Endothelial cell of umbilical vein (primary cell): Measurements from ENCODE around the gene LCN6. TPM values are rescaled to one million over a fixed set of nuclear protein-coding genes. Genes with fewer than 3 reads are reported as not detected.
A peak's percentile ranks its signal among the peaks of the same experiment; 100 is the strongest.

Experiments
- BruUV-seq: library from RNA; stranded (reverse); fragments of 400-500 nt; replicated peaks from 2 replicates; lab custom pipeline; 2021; lab: Mats Ljungman, UMichigan
- CTCF ChIA-PET: fragments of 300-600, 350-600 bp; sonication (Branson Sonifier 250); formaldehyde crosslinking; loops from one replicate; lab custom pipeline; 2021; ENCODE audit warnings: antibody characterized with exemption, inconsistent platforms; lab: Charles Lee
- POLR2A ChIA-PET: fragments of 300-600, 350-600 bp; sonication (Branson Sonifier 250); formaldehyde crosslinking; loops from one replicate; lab custom pipeline; 2021; ENCODE audit warnings: antibody characterized with exemption, inconsistent platforms; lab: Charles Lee
- DNase-seq: peaks from one replicate; pipeline ENCODE4 v3.0.0-alpha.2; 2011; ENCODE audit warnings: low read depth, low spot score
- FAIRE-seq: peaks from 2 replicates; lab custom pipeline; 2011; peaks lifted over from hg19 to GRCh38; lab: Jason Lieb, UNC
- H2AFZ ChIP-seq: 2 replicates; pipeline ENCODE4 v1.6.0; 2012; ENCODE audit warnings: low read depth, low read length, control low read depth, inconsistent platforms
- H3K27ac ChIP-seq: 2 replicates; pipeline ENCODE4 v1.5.1; 2011; ENCODE audit warnings: low read depth, mild to moderate bottlenecking, control low read depth, low read length, moderate library complexity; ENCODE audit not compliant: insufficient read depth
- H3K27me3 ChIP-seq, 2 experiments: 2 replicates each; pipeline versions ENCODE4 v1.6.0 to v1.6.1; 2011; ENCODE audit warnings: low read length in 2 of 2, mixed read lengths in 1 of 2; ENCODE audit not compliant: control insufficient read depth in 2 of 2, insufficient read depth in 2 of 2
- H3K36me3 ChIP-seq, 2 experiments: 2 replicates in 1 of 2; 3 replicates in 1 of 2; pipeline ENCODE4 v1.5.1; 2011; ENCODE audit warnings: low read length in 2 of 2, mild to moderate bottlenecking in 1 of 2, moderate library complexity in 1 of 2; ENCODE audit not compliant: control insufficient read depth in 2 of 2, insufficient read depth in 2 of 2; ENCODE audit errors: extremely low read depth in 1 of 2
- H3K4me1 ChIP-seq: 3 replicates; pipeline ENCODE4 v1.5.1; 2011; ENCODE audit warnings: mild to moderate bottlenecking, low read length; ENCODE audit not compliant: control insufficient read depth, insufficient read depth; ENCODE audit errors: extremely low read depth
- H3K4me2 ChIP-seq: 2 replicates; pipeline ENCODE4 v1.6.1; 2011; ENCODE audit warnings: low read length, control low read depth, mixed read lengths; ENCODE audit not compliant: insufficient read depth
- H3K4me3 ChIP-seq, 3 experiments: fragments of 200-600 bp in 1 of 3; sonication (generic), shearing (Covaris generic) in 1 of 3; replicated peaks in 1 of 3; 2 replicates each; pipeline ENCODE4 v1.5.1; 2011 to 2016; ENCODE audit warnings: control low read depth in 3 of 3, low read length in 3 of 3, mild to moderate bottlenecking in 2 of 3, inconsistent platforms in 1 of 3, low read depth in 1 of 3, moderate library complexity in 1 of 3; ENCODE audit not compliant: insufficient read depth in 1 of 3
- H3K79me2 ChIP-seq: 2 replicates; pipeline ENCODE4 v1.6.0; 2012; ENCODE audit warnings: low read length, inconsistent platforms; ENCODE audit not compliant: control insufficient read depth, insufficient read depth
- H3K9ac ChIP-seq: replicated peaks from 2 replicates; pipeline ENCODE3; 2011; ENCODE audit warnings: low read length, control low read depth; ENCODE audit not compliant: insufficient read depth; ENCODE audit errors: extremely low read depth
- H3K9me1 ChIP-seq: replicated peaks from 3 replicates; pipeline ENCODE4 v1.6.0; 2011; ENCODE audit warnings: mild to moderate bottlenecking, low read length; ENCODE audit not compliant: control insufficient read depth, insufficient read depth; ENCODE audit errors: extremely low read depth
- H3K9me3 ChIP-seq: replicated peaks from 2 replicates; pipeline ENCODE4 v1.5.1; 2012; ENCODE audit warnings: low read length, inconsistent platforms; ENCODE audit not compliant: control insufficient read depth, insufficient read depth
- H4K20me1 ChIP-seq: replicated peaks from 2 replicates; pipeline ENCODE3; 2011; ENCODE audit warnings: mild to moderate bottlenecking, low read length; ENCODE audit not compliant: control insufficient read depth, insufficient read depth; ENCODE audit errors: extremely low read depth
- EZH2 ChIP-seq: IDR thresholded peaks from 2 replicates; pipeline ENCODE4 v1.6.1; 2012; ENCODE audit warnings: borderline replicate concordance, low read depth, mild to moderate bottlenecking, moderate library complexity, low read length, inconsistent platforms; ENCODE audit not compliant: severe bottlenecking
- FOS ChIP-seq: IDR thresholded peaks from 2 replicates; pipeline ENCODE4 v1.6.1; 2011; ENCODE audit warnings: mild to moderate bottlenecking, low read length, moderate library complexity, borderline replicate concordance; ENCODE audit not compliant: insufficient read depth
- GATA2 ChIP-seq: IDR thresholded peaks from 2 replicates; pipeline ENCODE4 v1.7.0; 2011; ENCODE audit warnings: low read depth, mild to moderate bottlenecking, moderate library complexity, mixed read lengths, low read length; ENCODE audit not compliant: insufficient read length, insufficient read depth
- JUN ChIP-seq: IDR thresholded peaks from 2 replicates; pipeline ENCODE4 v1.6.1; 2011; ENCODE audit warnings: borderline replicate concordance, low read depth; ENCODE audit not compliant: insufficient read length, insufficient read depth
- MYC ChIP-seq: IDR thresholded peaks from one replicate; pipeline ENCODE4 v1.6.1; 2011; ENCODE audit warnings: mild to moderate bottlenecking, low read depth, low read length
- POLR2A ChIP-seq: IDR thresholded peaks from 2 replicates; pipeline ENCODE4 v1.6.1; 2012; ENCODE audit warnings: low read depth, mild to moderate bottlenecking, control low read depth, low read length
- dilution Hi-C: fragments of 300-500 bp; cut with MboI; formaldehyde crosslinking; loops from one replicate; pipeline ENCODE4 v1.15.0; 2019; ENCODE audit warnings: low sequenced_read_pairs; ENCODE audit not compliant: extremely low pct_ligation_motif_present
- intact Hi-C: fragments of 100-400 bp; cut with micrococcal nuclease; formaldehyde crosslinking; loops from one replicate; pipeline ENCODE4 v1.10.0; 2022
- polyA plus RNA-seq, 4 experiments: library from polyadenylated mRNA; depleted of rRNA in 3 of 4; stranded (reverse) in 3 of 4; unstranded in 1 of 4; fragments of >200 nt; gene quantifications; 2 replicates each; pipeline versions ENCODE4 v1.2.1 to v1.2.3, GENCODE V29; 2011 to 2012; ENCODE audit warnings: missing spikeins in 1 of 4
- total RNA-seq: library from RNA; stranded (reverse); gene quantifications from 2 replicates; pipeline ENCODE4 v1.2.3, GENCODE V29; 2021
- TF ChIP-seq, protein P1 (sequence below): IDR thresholded peaks from 2 replicates; pipeline ENCODE4 v1.6.1; 2011; ENCODE audit not compliant: insufficient read depth, insufficient read length

LCN6 gene
- total and polyA plus RNA-seq, 2 donors (not counting 3 experiments of a cell fraction or from before 2014, with no cell fraction given), result 0.17 TPM; not detected in 1

DNA sequence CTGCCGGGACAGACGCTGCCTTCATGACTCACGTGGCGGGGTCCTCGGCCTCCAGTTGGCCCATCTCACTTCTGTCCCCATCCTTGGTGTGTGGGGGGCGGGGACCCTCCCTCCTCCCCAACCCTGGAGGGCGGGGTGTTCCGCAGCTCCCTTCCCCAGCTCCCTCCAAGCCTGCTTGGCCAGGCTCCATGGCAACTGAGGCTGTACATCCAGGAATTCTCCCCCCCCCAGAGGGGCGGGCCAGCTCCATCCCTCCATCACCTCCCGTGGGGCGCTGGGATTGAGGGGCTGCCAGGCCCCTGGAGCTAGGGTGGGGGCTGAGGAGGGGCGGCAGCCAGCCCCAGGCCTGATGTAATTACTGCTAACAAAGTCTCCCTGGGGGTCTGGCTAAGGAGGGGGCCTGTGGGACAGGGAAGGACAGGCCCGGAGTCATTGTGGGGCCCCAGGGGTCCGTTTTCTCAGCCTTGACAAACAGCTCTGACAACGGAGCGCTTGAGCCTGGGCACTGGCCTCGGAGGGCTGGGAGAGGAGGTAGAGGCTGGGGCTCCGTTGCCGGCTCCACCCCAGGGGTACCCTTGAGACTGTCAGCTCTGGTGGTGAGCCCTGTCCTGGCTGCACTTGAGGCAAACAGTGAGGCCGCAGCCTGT lies 28.0 kb downstream of the LCN6 start:
- dilution Hi-C loops, result no loop called here
- H3K4me2 ChIP-seq, result no peak overlapping the region
- H4K20me1 ChIP-seq, result no peaks in the 10 kb centered on the region
- POLR2A ChIA-PET, result interaction anchor here (0.5 to 3.6 kb wide), 2 partner anchors 7 to 82 kb away, joined by 3 to 20 read pairs; no protein-coding TSS in a partner anchor
- no peaks in the 10 kb centered on the region for H3K9me3 ChIP-seq
- peak; percentile 23 for DNase-seq
- peak overlapping the region; percentile 66 for H3K27ac ChIP-seq
- H3K9ac ChIP-seq, result peak overlapping the region; percentile 27
- BruUV-seq, result no TSS peak
- CTCF ChIA-PET, result interaction anchor here (1.4 to 2.6 kb wide), 2 partner anchors 9 to 27 kb away, joined by 3 to 21 read pairs; no protein-coding TSS in a partner anchor
- H3K9me1 ChIP-seq, result no peaks in the 10 kb centered on the region
- intact Hi-C loops, result no loop called here
- no peak overlapping the region for H2AFZ ChIP-seq
- H3K4me3 ChIP-seq, result no peak overlapping the region
- no peaks in the 10 kb centered on the region for H3K27me3 ChIP-seq
- H3K79me2 ChIP-seq, result peaks cover 68% of the 10 kb centered on the region
- no peak for TF ChIP-seq GATA2
- TF ChIP-seq FOS, result no peak
- no peak for TF ChIP-seq MYC
- TF ChIP-seq, protein P1, sequence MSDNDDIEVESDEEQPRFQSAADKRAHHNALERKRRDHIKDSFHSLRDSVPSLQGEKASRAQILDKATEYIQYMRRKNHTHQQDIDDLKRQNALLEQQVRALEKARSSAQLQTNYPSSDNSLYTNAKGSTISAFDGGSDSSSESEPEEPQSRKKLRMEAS, result no peak
- no peak for TF ChIP-seq EZH2
- no peak for TF ChIP-seq POLR2A
- no peak for TF ChIP-seq JUN
- H3K4me1 ChIP-seq, result peaks cover 63% of the 10 kb centered on the region
- FAIRE-seq, result peak; percentile 82
- peaks cover 12 to 33% of the 10 kb centered on the region in 2 experiments for H3K36me3 ChIP-seq
